MM.1S (cell line): ENCODE data around the gene LRWD1.
"Not testable (repeated sequence)": the region's sequence is repeated elsewhere in the genome, so short reads cannot be mapped to it uniquely, and the experiment has no call there.

Source experiments
- CTCF ChIP-seq: fragments of 300-600 bp; sonication (generic); IDR thresholded peaks from 2 replicates; pipeline ENCODE4 v1.5.1; 2016; ENCODE audit warnings: antibody characterized with exemption, low read length, mixed read lengths
- EZH2 ChIP-seq: fragments of 300-600 bp; sonication (generic); optimal IDR thresholded peaks from 2 replicates; pipeline ENCODE3; 2017; ENCODE audit warnings: low read depth, mild to moderate bottlenecking, antibody characterized with exemption, low read length, mixed read lengths
- EZH2phosphoT487 ChIP-seq: fragments of 300-600 bp; sonication (generic); IDR thresholded peaks from 2 replicates; pipeline ENCODE4 v1.6.1; 2018; ENCODE audit warnings: antibody characterized with exemption, low read length

GRCh38 chr7:102494026-102494425, 29.2 kb downstream of the LRWD1 start:
- TF ChIP-seq CTCF, EZH2, EZH2phosphoT487: not testable (repeated sequence)
